NCI-H526 (cell line): ENCODE results near the gene MTCL1.

Experiments used
- DNase-seq, 2 experiments: peaks; one replicate each; lab custom pipeline; 2025; lab: John Stamatoyannopoulos, UW

The MTCL1 gene

GRCh38 chr18:8835521-8835953 lies 130.2 kb downstream of the MTCL1 start:
- no peak for DNase-seq

GRCh38 chr18:8839281-8839680 lies 133.9 kb downstream of the MTCL1 start:
- no peak for DNase-seq

- DNase-seq = no peak
Measured at GRCh38 chr18:8841781-8842485, 136.6 kb downstream of the MTCL1 start.

- no peak for DNase-seq
Measured at GRCh38 chr18:8842506-8842905, 137.2 kb downstream of the MTCL1 start.

GRCh38 chr18:8843005-8843404 lies 137.6 kb downstream of the MTCL1 start:
- no peak for DNase-seq

- DNase-seq = no peak
Measured at GRCh38 chr18:8844721-8845148, 139.4 kb downstream of the MTCL1 start.

- no peak for DNase-seq
Measured at GRCh38 chr18:8845506-8845905, 140.2 kb downstream of the MTCL1 start.

- DNase-seq = no peak
Measured at GRCh38 chr18:8847066-8847755, 141.9 kb downstream of the MTCL1 start.

GRCh38 chr18:8847900-8848299 lies 142.5 kb downstream of the MTCL1 start:
- DNase-seq = no peak

GRCh38 chr18:8848541-8848940 lies 143.2 kb downstream of the MTCL1 start:
- no peak for DNase-seq

GRCh38 chr18:8849696-8850095 lies 144.3 kb downstream of the MTCL1 start:
- DNase-seq = no peak

GRCh38 chr18:8851659-8852058 lies 146.3 kb downstream of the MTCL1 start:
- no peak for DNase-seq

- DNase-seq = no peak
Measured at GRCh38 chr18:8854550-8854949, 149.2 kb downstream of the MTCL1 start.

GRCh38 chr18:8854962-8855361 lies 149.6 kb downstream of the MTCL1 start:
- DNase-seq = no peak

GRCh38 chr18:8856212-8856611 lies 150.9 kb downstream of the MTCL1 start:
- no peak for DNase-seq

GRCh38 chr18:8856769-8857393 lies 151.5 kb downstream of the MTCL1 start:
- no peak for DNase-seq

- no peak for DNase-seq
Measured at GRCh38 chr18:8857806-8858205, 152.4 kb downstream of the MTCL1 start.

GRCh38 chr18:8858888-8859511 lies 153.6 kb downstream of the MTCL1 start:
- DNase-seq = no peak

GRCh38 chr18:8860845-8861642 lies 155.7 kb downstream of the MTCL1 start:
- DNase-seq = no peak

- DNase-seq = no peak
Measured at GRCh38 chr18:8863427-8863826, 158.1 kb downstream of the MTCL1 start.

- no peak for DNase-seq
Measured at GRCh38 chr18:8865934-8866333, 160.6 kb downstream of the MTCL1 start.

GRCh38 chr18:8866679-8867078 lies 161.3 kb downstream of the MTCL1 start:
- no peak for DNase-seq
